Retina (tissue), 1 donor: ENCODE data around the gene SFI1.
"Not testable (repeated sequence)": the region's sequence is repeated elsewhere in the genome, so short reads cannot be mapped to it uniquely, and the experiment has no call there.

Experiments
- DNase-seq: peaks from one replicate; pipeline ENCODE4 v3.0.0-alpha.2; 2016

The SFI1 gene

GRCh38 chr22:31556627-31557203 is 60.4 kb downstream of the SFI1 start:
- peak; percentile 24 for DNase-seq

DNA sequence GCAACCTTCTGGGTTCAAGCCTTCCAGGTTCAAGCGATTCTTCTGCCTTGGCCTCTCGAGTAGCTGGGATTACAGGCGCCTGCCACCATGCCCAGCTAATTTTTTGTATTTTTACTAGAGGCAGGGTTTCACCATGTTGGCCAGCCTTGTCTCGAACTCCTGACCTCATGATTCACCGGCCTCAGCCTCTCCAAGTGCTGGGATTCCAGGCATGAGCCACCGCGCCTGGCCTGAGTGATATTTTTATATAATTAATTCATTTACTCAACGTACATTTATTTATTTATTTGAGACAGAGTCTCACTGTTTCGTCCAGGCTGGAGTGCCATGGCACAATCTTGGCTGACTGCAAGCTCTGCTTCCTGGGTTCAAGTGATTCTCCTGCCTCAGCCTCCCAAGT is 62.2 kb downstream of the SFI1 start:
- DNase-seq, result not testable (repeated sequence)

- peak; percentile 58 for DNase-seq
Observed at GRCh38 chr22:31561238-31561887, 65.0 kb downstream of the SFI1 start.

DNA sequence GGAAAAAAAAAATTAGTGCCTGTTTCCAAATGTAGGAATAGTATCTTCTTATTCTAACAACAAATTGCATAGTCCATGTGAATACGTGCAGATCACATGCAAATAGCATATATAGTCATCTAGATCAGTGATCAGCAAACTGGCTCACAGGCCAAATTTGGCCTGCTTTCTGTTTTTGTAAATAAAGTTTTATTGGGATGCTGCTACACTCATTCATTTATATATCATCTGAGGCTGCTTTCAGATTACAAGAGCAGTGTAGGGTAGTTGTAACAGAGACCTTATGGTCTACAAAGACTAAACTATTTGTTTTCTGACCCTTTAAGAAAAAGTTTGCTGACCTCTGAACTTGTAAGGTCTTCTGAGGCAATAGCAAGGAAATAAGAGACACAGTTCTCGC is 65.6 kb downstream of the SFI1 start:
- no peak for DNase-seq

GRCh38 chr22:31566484-31566883 is 70.1 kb downstream of the SFI1 start:
- no peak for DNase-seq

- no peak for DNase-seq
Observed at GRCh38 chr22:31567196-31567595, 70.9 kb downstream of the SFI1 start.

GRCh38 chr22:31567702-31568101 is 71.4 kb downstream of the SFI1 start:
- no peak for DNase-seq

GRCh38 chr22:31569126-31569525 is 72.8 kb downstream of the SFI1 start:
- DNase-seq, result no peak

DNA sequence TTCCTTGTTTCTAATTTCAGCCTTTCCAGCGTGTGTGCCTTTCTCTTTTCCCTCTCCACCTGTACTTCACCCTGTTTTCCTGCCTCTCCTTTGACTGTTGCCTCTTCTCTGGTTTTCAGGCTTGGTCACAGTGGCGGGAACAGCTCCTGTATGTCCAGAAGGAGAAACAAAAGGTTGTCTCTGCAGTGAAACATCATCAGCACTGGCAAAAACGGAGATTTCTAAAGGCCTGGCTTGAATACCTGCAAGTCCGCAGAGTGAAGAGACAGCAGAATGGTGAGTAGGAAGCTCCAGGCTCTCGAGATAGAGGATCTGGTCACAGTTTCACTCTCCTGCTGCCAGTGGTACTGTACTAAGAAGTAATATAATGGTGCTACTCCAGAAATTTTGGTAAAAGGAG is 76.6 kb downstream of the SFI1 start:
- no peak for DNase-seq

DNA sequence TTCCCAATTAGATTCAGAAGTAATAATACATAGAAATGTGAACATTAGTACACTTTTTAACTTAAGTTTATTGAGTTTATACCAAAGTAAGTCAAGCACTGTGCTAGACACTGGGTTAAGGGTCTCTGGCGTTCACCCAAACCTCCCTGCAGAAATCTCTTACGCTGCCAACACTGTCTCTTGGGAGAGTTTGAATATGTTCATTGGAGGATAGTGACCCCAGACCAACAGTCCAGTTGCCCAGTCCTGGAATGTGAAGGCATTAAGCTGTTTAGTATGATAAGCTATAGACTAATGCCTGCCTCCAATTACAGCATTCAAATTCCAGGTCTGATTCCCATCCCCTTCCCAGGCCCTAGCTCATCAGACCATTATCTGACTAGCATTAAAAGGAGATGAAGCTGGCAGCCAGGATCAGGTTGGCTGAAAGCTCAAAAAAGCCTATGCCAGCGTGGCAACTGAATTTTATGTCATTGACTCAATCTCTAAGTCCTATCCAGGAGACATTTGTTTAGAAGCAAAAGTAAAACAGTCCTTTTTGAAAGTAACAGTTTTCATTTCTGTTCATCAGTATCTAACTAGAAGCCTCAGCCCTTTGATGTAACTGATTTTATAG is 77.8 kb downstream of the SFI1 start:
- DNase-seq, result no peak

DNA sequence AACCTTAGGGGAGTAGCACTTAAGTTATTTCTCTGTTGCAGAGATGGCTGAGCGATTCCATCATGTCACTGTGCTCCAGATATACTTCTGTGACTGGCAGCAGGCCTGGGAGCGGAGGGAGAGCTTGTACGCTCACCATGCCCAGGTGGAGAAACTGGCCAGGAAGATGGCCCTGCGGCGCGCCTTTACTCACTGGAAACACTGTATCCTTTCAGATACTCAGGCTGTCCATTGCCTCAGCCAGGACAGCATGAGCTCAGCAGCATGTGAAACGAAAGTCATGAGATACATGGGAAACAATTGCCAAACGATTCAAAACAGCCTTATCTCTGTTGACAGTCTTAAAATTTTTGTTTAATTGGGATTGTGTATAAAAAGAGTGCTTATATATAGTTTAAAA is 78.9 kb downstream of the SFI1 start:
- peak; percentile 2 for DNase-seq

DNA sequence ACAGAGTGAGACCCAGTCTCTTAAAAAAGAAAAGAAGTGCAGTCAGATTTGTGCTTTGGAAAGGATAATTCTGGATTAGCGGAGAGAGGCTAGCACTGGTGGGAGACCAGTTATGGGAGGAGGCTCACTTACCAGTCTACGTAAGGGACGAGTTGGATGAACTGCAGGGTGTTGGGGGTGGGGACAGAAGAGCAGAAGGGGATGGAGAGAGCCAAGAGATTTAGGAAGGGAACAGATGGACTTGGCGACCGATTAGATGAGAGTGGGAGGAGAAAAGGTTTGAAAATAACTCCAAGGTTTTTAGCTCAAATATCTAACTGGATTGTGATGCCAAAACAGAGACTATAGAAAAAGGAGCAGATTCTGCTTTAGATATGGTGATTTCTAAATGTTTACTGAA is 81.4 kb downstream of the SFI1 start:
- DNase-seq, result no peak

GRCh38 chr22:31578171-31578570 is 81.8 kb downstream of the SFI1 start:
- no peak for DNase-seq

DNA sequence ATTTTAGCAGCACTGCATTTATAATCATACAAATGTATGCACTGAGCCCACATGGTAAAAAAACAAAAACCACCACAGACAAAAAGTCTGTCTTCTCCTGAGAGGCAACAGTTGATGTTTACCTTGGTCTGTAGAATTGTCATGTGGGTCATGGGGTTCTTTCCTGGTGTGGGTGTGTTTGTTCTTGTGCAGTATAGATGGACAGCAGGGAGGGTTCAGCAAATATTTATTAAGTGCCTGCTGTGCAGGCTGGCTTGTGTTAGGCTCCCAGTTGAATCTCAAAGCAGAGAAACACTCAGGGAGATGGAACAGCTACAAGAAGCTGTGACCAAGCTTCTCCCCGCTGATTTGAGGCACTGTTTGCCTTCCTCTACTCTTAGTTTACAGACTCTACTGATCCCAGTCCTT is 83.5 kb downstream of the SFI1 start:
- DNase-seq, result no peak

GRCh38 chr22:31583861-31584485 is 87.6 kb downstream of the SFI1 start:
- DNase-seq, result no peak

GRCh38 chr22:31584804-31585160 is 88.4 kb downstream of the SFI1 start:
- no peak for DNase-seq

- no peak for DNase-seq
Observed at GRCh38 chr22:31585161-31585859, 89.0 kb downstream of the SFI1 start.

GRCh38 chr22:31586137-31586920 is 90.0 kb downstream of the SFI1 start:
- no peak for DNase-seq

DNA sequence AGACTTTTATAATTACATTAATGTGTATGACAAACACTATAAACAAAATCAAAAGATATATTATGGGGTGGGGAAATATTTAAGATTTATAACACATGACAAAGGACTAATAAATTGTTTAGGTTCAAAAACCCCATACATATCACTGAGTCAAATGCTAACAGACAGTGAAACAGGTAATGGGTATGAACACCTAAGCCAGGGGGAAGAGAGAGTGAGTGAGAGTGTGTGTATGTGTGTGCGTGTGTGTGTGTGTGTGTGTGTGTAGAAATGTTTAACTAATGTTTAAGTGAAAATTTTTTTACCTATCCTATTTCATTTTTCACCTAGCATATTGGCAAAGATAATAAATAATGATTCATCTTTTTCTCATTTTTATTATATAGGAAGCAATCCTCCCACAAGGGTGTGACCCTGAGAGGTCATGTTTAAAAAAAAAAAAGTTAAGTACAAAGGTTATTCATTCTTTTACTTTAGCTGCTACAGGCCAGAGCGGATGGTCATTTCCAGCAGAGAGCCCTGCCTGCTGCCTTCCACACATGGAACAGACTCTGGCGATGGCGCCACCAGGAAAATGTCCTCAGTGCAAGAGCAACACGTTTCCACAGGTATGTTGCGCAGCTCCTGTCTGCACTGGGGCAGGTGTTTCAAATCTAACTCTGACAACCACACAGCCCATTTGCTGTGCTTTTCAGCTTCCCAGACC is 92.8 kb downstream of the SFI1 start:
- DNase-seq, result no peak

DNA sequence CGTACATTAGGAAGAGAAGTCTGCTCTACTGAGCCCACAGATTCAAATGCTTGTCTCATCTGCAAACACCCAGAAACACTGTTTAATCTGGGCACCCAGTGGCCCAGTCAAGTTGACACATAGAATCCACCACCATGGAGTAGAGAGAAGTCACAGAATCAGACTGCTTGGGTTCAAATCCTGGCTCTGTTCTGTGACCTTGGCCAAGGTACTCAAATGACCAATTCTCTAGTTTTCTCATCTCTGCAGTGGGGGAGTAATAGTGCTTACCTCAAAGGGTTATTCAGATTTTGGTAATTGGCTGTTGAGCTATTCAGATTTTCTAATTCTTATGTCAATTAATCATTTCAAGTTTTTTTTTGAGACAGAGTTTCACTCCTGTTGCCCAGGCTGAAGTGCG is 93.8 kb downstream of the SFI1 start:
- not testable (repeated sequence) for DNase-seq

DNA sequence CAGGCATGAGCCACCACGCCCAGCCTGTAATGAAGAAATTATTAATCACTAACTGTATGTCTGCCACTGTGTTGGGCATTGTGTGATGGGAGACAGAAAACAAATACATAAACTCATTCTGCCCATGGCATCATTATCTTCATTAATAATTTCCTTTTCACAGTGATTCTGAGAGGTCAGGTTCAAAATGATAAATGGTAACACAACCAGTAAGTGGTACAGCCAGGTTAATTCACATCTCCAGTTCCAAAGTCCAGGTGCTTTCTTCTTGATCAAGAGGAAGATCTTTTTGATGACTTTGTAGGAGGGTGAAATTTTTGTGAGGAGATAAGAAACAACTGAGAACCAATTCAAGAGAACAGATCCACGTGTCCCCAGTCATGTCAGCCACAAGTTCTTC is 98.9 kb downstream of the SFI1 start:
- no peak for DNase-seq
